Measurements from ENCODE around the gene KIDINS220. TPM values are rescaled to one million over a fixed set of nuclear protein-coding genes. Genes with fewer than 3 reads are reported as not detected.

The KIDINS220 gene
- total and polyA plus RNA-seq, 4 donors, result 8.1 to 50.9 (median 30.8) TPM

DNA sequence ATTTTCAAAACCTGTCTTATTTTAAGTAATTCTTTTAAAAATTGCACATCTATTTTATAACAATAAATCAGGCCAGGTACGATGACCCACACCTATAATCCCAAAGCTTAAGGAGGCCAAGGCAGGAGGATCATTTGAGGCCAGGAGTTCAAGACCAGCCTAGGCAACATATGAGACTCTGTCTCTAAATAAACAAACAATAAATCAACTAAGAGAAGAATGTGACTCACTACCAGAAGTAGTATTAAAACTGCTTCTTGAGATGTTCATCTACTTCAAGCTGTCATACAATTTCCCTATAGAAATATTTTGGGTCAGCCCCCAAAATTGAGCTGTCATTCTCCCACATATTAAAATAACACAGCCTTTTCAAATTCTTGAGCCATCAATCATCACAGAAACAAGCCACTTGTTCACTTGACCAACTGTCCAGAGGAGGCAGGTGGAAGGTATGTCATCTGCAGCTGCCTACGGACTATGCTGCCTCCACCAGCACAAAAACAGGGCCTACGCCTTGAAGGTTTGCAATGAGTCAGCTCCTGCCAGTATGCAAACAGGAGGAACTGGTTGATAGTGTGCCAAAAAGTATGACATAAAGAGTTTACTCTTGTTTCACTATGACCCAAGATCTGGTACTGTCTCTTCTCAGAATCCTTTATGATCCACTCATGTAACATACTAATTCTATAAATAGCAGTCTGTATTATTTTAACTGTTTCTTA lies 33.6 kb downstream of the KIDINS220 start:
- Histone ChIP-seq H3K27ac (ENCODE audit: low read depth in 1 of 2, low read length in 2 of 2) (no peak overlapping the region), H3K4me1 (ENCODE audit: control insufficient read depth in 4 of 4, insufficient read depth in 4 of 4, low read length in 3 of 4) (no peaks in the 10 kb centered on the region), H3K27me3 (ENCODE audit: control insufficient read depth in 4 of 4, insufficient read depth in 4 of 4, low read length in 3 of 4) (no peaks in the 10 kb centered on the region), H3K4me3 (ENCODE audit: low read depth in 1 of 3, low read length in 3 of 3) (no peak overlapping the region), H3K9me3 (ENCODE audit: control insufficient read depth in 4 of 4, low read length in 3 of 4) (no peaks in the 10 kb centered on the region), H3K36me3 (ENCODE audit: control insufficient read depth in 4 of 4, insufficient read depth in 3 of 4, low read depth in 1 of 4, low read length in 3 of 4) (peaks cover 3 to 40% (median 31%) of the 10 kb centered on the region in 4 donors), H3K9ac (ENCODE audit: low read depth in 1 of 2, low read length in 2 of 2) (no peak overlapping the region)
- TF ChIP-seq SP1 (IDR thresholded peaks at IDR 0.05) (no peak), JUND (IDR thresholded peaks at IDR 0.05) (peak in 1 of 2 donors; percentile 35)
- 81% methylated on average over 3 of the region's 3 CpGs for WGBS
- DNase-seq (ENCODE audit: low spot score), result no peak

DNA sequence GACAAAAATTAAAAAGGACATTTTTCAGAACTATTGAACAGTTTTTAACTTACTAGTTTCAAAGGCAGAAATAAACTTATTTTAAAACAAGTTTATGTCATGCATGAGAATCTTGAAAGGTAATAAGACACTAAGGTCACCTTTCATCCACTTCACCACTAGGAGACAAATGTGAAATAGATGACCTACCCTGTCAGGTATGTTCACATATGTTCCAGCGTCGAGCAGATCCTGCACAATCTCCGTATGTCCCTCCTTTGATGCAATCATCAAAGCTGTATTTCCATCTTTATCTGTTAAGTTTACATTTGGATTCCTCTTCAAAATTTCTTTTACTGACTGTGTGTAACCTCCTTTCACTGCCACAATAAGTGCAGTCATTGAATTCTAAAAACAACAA lies 34.7 kb downstream of the KIDINS220 start:
- H3K36me3 ChIP-seq (ENCODE audit: control insufficient read depth in 4 of 4, insufficient read depth in 3 of 4, low read depth in 1 of 4, low read length in 3 of 4), result peaks cover 3 to 45% (median 35%) of the 10 kb centered on the region in 4 donors

More for the DNA sequence above, 34.7 kb downstream of the KIDINS220 start:
- no peak overlapping the region for H3K27ac ChIP-seq (ENCODE audit: low read depth in 1 of 2, low read length in 2 of 2)
- no peaks in the 10 kb centered on the region for H3K9me3 ChIP-seq (ENCODE audit: control insufficient read depth in 4 of 4, low read length in 3 of 4)
- TF ChIP-seq SP1 (IDR thresholded peaks at IDR 0.05) (no peak), EGR1 (IDR thresholded peaks at IDR 0.05; ENCODE audit: low read depth in 2 of 2) (no peak), FOXA1 (IDR thresholded peaks at IDR 0.05) (no peak), TAF1 (conservative IDR thresholded peaks at IDR 0.05) (no peak), RXRA (IDR thresholded peaks at IDR 0.05) (no peak), HNF4G (IDR thresholded peaks at IDR 0.05) (no peak), RAD21 (IDR thresholded peaks at IDR 0.05) (no peak), JUND (IDR thresholded peaks at IDR 0.05) (no peak), GABPA (IDR thresholded peaks at IDR 0.05 in 1 of 2, conservative IDR thresholded peaks at IDR 0.05 in 1 of 2) (no peak), YY1 (IDR thresholded peaks at IDR 0.05) (no peak)
- TF ChIP-seq, protein P1, sequence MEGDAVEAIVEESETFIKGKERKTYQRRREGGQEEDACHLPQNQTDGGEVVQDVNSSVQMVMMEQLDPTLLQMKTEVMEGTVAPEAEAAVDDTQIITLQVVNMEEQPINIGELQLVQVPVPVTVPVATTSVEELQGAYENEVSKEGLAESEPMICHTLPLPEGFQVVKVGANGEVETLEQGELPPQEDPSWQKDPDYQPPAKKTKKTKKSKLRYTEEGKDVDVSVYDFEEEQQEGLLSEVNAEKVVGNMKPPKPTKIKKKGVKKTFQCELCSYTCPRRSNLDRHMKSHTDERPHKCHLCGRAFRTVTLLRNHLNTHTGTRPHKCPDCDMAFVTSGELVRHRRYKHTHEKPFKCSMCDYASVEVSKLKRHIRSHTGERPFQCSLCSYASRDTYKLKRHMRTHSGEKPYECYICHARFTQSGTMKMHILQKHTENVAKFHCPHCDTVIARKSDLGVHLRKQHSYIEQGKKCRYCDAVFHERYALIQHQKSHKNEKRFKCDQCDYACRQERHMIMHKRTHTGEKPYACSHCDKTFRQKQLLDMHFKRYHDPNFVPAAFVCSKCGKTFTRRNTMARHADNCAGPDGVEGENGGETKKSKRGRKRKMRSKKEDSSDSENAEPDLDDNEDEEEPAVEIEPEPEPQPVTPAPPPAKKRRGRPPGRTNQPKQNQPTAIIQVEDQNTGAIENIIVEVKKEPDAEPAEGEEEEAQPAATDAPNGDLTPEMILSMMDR (IDR thresholded peaks at IDR 0.05; ENCODE audit: low read depth, low read length, missing input control), result no peak
- TF ChIP-seq, protein P2, sequence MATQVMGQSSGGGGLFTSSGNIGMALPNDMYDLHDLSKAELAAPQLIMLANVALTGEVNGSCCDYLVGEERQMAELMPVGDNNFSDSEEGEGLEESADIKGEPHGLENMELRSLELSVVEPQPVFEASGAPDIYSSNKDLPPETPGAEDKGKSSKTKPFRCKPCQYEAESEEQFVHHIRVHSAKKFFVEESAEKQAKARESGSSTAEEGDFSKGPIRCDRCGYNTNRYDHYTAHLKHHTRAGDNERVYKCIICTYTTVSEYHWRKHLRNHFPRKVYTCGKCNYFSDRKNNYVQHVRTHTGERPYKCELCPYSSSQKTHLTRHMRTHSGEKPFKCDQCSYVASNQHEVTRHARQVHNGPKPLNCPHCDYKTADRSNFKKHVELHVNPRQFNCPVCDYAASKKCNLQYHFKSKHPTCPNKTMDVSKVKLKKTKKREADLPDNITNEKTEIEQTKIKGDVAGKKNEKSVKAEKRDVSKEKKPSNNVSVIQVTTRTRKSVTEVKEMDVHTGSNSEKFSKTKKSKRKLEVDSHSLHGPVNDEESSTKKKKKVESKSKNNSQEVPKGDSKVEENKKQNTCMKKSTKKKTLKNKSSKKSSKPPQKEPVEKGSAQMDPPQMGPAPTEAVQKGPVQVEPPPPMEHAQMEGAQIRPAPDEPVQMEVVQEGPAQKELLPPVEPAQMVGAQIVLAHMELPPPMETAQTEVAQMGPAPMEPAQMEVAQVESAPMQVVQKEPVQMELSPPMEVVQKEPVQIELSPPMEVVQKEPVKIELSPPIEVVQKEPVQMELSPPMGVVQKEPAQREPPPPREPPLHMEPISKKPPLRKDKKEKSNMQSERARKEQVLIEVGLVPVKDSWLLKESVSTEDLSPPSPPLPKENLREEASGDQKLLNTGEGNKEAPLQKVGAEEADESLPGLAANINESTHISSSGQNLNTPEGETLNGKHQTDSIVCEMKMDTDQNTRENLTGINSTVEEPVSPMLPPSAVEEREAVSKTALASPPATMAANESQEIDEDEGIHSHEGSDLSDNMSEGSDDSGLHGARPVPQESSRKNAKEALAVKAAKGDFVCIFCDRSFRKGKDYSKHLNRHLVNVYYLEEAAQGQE (IDR thresholded peaks at IDR 0.05), result no peak
- TF ChIP-seq, protein P3, sequence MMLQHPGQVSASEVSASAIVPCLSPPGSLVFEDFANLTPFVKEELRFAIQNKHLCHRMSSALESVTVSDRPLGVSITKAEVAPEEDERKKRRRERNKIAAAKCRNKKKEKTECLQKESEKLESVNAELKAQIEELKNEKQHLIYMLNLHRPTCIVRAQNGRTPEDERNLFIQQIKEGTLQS (IDR thresholded peaks at IDR 0.05), result no peak
- TF ChIP-seq, protein P4, sequence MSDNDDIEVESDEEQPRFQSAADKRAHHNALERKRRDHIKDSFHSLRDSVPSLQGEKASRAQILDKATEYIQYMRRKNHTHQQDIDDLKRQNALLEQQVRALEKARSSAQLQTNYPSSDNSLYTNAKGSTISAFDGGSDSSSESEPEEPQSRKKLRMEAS (IDR thresholded peaks at IDR 0.05), result no peak
- DNase-seq (ENCODE audit: low spot score), result no peak
- no peak overlapping the region for H3K9ac ChIP-seq (ENCODE audit: low read depth in 1 of 2, low read length in 2 of 2)
- H3K4me3 ChIP-seq (ENCODE audit: low read depth in 1 of 3, low read length in 3 of 3), result no peak overlapping the region
- WGBS, result 95% methylated on average over 3 of the region's 3 CpGs
- no peaks in the 10 kb centered on the region for H3K27me3 ChIP-seq (ENCODE audit: control insufficient read depth in 4 of 4, insufficient read depth in 4 of 4, low read length in 3 of 4)
- H3K4me1 ChIP-seq (ENCODE audit: control insufficient read depth in 4 of 4, insufficient read depth in 4 of 4, low read length in 3 of 4), result no peaks in the 10 kb centered on the region
